HFFc6 (cell line): ENCODE results near the gene MYO15B. TPM values are rescaled to one million over a fixed set of nuclear protein-coding genes. Genes with fewer than 3 reads are reported as not detected.

Experiments used
- DNase-seq: peaks from one replicate; pipeline ENCODE4 v3.0.0-alpha.2; 2018
- H3K27ac Mint-ChIP-seq: 2 replicates; pipeline ENCODE4 v1.8.0; 2020; ENCODE audit warnings: mild to moderate bottlenecking, mixed read lengths
- H3K27me3 Mint-ChIP-seq: 2 replicates; pipeline ENCODE4 v1.8.0; 2021; ENCODE audit warnings: mild to moderate bottlenecking, moderate library complexity, mixed read lengths; ENCODE audit not compliant: insufficient read depth
- H3K36me3 Mint-ChIP-seq: 2 replicates; pipeline ENCODE4 v1.8.0; 2021; ENCODE audit warnings: low read depth, mixed read lengths
- H3K4me1 Mint-ChIP-seq: 2 replicates; pipeline ENCODE4 v1.8.0; 2020; ENCODE audit warnings: low read depth, mixed read lengths
- H3K4me3 Mint-ChIP-seq: 2 replicates; pipeline ENCODE4 v1.8.0; 2020; ENCODE audit warnings: mild to moderate bottlenecking, moderate library complexity, mixed read lengths
- H3K9me3 Mint-ChIP-seq: 2 replicates; pipeline ENCODE4 v1.8.0; 2020; ENCODE audit warnings: mild to moderate bottlenecking, mixed read lengths
- CTCF ChIP-seq: fragments of 200-600 bp; sonication (generic); IDR thresholded peaks from 2 replicates; pipeline ENCODE4 v1.5.0; 2021; ENCODE audit warnings: antibody characterized with exemption, mild to moderate bottlenecking
- total RNA-seq, 6 experiments: library from RNA; stranded (reverse); fragmentation: NEBNext Ultra II Directional; extraction: Animal tissue kit (Norgen Biotek cat#: 25700); gene quantifications; 2 replicates in 1 of 6; 3 replicates in 5 of 6; pipeline ENCODE4 v1.2.3, GENCODE V29; 2021

Gene MYO15B
- total RNA-seq, 6 experiments from 2014 or later, result 0.25 to 0.74 (median 0.41) TPM; not detected in 2

- no peaks in the 10 kb centered on the region for H3K9me3 Mint-ChIP-seq
- H3K4me1 Mint-ChIP-seq, result peaks cover 14% of the 10 kb centered on the region
- no peak for TF ChIP-seq CTCF
- DNase-seq, result no peak
- no peaks in the 10 kb centered on the region for H3K36me3 Mint-ChIP-seq
- H3K27me3 Mint-ChIP-seq, result peaks cover 20% of the 10 kb centered on the region
- no peak overlapping the region for H3K4me3 Mint-ChIP-seq
- H3K27ac Mint-ChIP-seq, result no peak overlapping the region
Observed at GRCh38 chr17:75550139-75550465, 37.5 kb upstream of the MYO15B start.

- no peak for TF ChIP-seq CTCF
- no peak overlapping the region for H3K4me3 Mint-ChIP-seq
- DNase-seq, result no peak
- no peaks in the 10 kb centered on the region for H3K36me3 Mint-ChIP-seq
- peaks cover 14% of the 10 kb centered on the region for H3K4me1 Mint-ChIP-seq
- no peak overlapping the region for H3K27ac Mint-ChIP-seq
- H3K27me3 Mint-ChIP-seq, result peaks cover 15% of the 10 kb centered on the region
- H3K9me3 Mint-ChIP-seq, result no peaks in the 10 kb centered on the region
Observed at GRCh38 chr17:75551266-75551665, 36.3 kb upstream of the MYO15B start.

GRCh38 chr17:75552425-75553294 lies 34.9 kb upstream of the MYO15B start:
- H3K4me1 Mint-ChIP-seq, result peaks cover 19% of the 10 kb centered on the region
- H3K27ac Mint-ChIP-seq, result no peak overlapping the region
- H3K36me3 Mint-ChIP-seq, result no peaks in the 10 kb centered on the region
- no peaks in the 10 kb centered on the region for H3K9me3 Mint-ChIP-seq
- no peak for TF ChIP-seq CTCF
- DNase-seq, result no peak
- H3K27me3 Mint-ChIP-seq, result peaks cover 6% of the 10 kb centered on the region
- H3K4me3 Mint-ChIP-seq, result no peak overlapping the region

- no peak for TF ChIP-seq CTCF
- no peak overlapping the region for H3K4me3 Mint-ChIP-seq
- peaks cover 2% of the 10 kb centered on the region; the same call in 1 of the 2 replicates for H3K27me3 Mint-ChIP-seq
- no peak overlapping the region for H3K27ac Mint-ChIP-seq
- peaks cover 19% of the 10 kb centered on the region for H3K4me1 Mint-ChIP-seq
- H3K36me3 Mint-ChIP-seq, result no peaks in the 10 kb centered on the region
- H3K9me3 Mint-ChIP-seq, result no peaks in the 10 kb centered on the region
- DNase-seq, result no peak
Observed at GRCh38 chr17:75553295-75554110, 34.1 kb upstream of the MYO15B start.

GRCh38 chr17:75555679-75556153 lies 31.9 kb upstream of the MYO15B start:
- H3K4me3 Mint-ChIP-seq, result no peak overlapping the region
- peaks cover 19% of the 10 kb centered on the region for H3K4me1 Mint-ChIP-seq
- TF ChIP-seq CTCF, result no peak
- H3K9me3 Mint-ChIP-seq, result no peaks in the 10 kb centered on the region
- H3K27ac Mint-ChIP-seq, result no peak overlapping the region
- no peak for DNase-seq
- H3K27me3 Mint-ChIP-seq, result no peaks in the 10 kb centered on the region
- H3K36me3 Mint-ChIP-seq, result no peaks in the 10 kb centered on the region
